Prostate gland (tissue), 2 donors: ENCODE data around the gene POLR3B.

Experiments used
- CTCF ChIP-seq, 4 experiments: fragments of 200-600 bp in 2 of 4; fragments of 450-650 bp in 2 of 4; sonication (generic) in 2 of 4; IDR thresholded peaks; 1 replicate in 3 of 4; 2 replicates in 1 of 4; pipeline ENCODE4 v1.5.1; 2016 to 2019; ENCODE audit warnings: antibody characterized with exemption in 4 of 4, mild to moderate bottlenecking in 2 of 4, moderate library complexity in 2 of 4
- POLR2A ChIP-seq: fragments of 450-650 bp; IDR thresholded peaks from one replicate; pipeline ENCODE4 v1.6.1; 2016; ENCODE audit warnings: antibody characterized with exemption, mild to moderate bottlenecking
- POLR2AphosphoS5 ChIP-seq: sonication (generic); formaldehyde crosslinking; IDR thresholded peaks from one replicate; pipeline ENCODE4 v1.6.1; 2017; ENCODE audit warnings: antibody characterized with exemption

GRCh38 chr12:106511365-106511764 lies 153.8 kb downstream of the POLR3B start:
- TF ChIP-seq CTCF (IDR thresholded peaks at IDR 0.05) (no peak), POLR2AphosphoS5 (no peak), POLR2A (no peak)
